H1 (cell line): ENCODE data around the gene FAM171A1. TPM values are rescaled to one million over a fixed set of nuclear protein-coding genes. Genes with fewer than 3 reads are reported as not detected.

Experiments used
- CTCF ChIA-PET: fragments of 300-600 bp; sonication (Branson Sonifier 250); formaldehyde crosslinking; loops from one replicate; lab custom pipeline; 2021; ENCODE audit not compliant: partially characterized antibody; lab: Charles Lee
- POLR2A ChIA-PET: fragments of 300-600 bp; sonication (Branson Sonifier 250); formaldehyde crosslinking; loops from one replicate; lab custom pipeline; 2021; ENCODE audit warnings: inconsistent platforms; ENCODE audit not compliant: partially characterized antibody; lab: Charles Lee
- DNase-seq, 2 experiments: peaks; one replicate each; pipeline versions ENCODE4 v3.0.0 to v3.0.0-alpha.2; 2010 to 2022; ENCODE audit warnings: low spot score in 2 of 2, low read depth in 1 of 2, mixed read lengths in 1 of 2
- FAIRE-seq: peaks from 2 replicates; lab custom pipeline; 2011; peaks lifted over from hg19 to GRCh38; lab: Jason Lieb, UNC
- H2AFZ ChIP-seq: 2 replicates; pipeline ENCODE4 v1.8.1; 2012; ENCODE audit warnings: low read length, inconsistent platforms
- H2AK5ac ChIP-seq: 2 replicates; pipeline ENCODE4 v1.6.1; 2013; ENCODE audit warnings: low read depth, low read length
- H2BK120ac ChIP-seq: replicated peaks from 2 replicates; pipeline ENCODE3; 2013; ENCODE audit warnings: low read depth, low read length, inconsistent platforms
- H2BK12ac ChIP-seq: 2 replicates; pipeline ENCODE4 v1.6.1; 2013; ENCODE audit warnings: low read depth, low read length
- H2BK15ac ChIP-seq: 2 replicates; pipeline ENCODE4 v1.6.1; 2013; ENCODE audit warnings: low read length
- H2BK20ac ChIP-seq: 2 replicates; pipeline ENCODE4 v1.6.1; 2013; ENCODE audit warnings: low read length
- H2BK5ac ChIP-seq: 2 replicates; pipeline ENCODE4 v1.6.1; 2013; ENCODE audit warnings: low read depth, low read length
- H3K14ac ChIP-seq: 2 replicates; pipeline ENCODE4 v1.6.1; 2013; ENCODE audit warnings: inconsistent platforms; ENCODE audit not compliant: insufficient read length
- H3K18ac ChIP-seq: 2 replicates; pipeline ENCODE4 v1.6.1; 2013; ENCODE audit warnings: low read length; ENCODE audit errors: extremely low read depth
- H3K23ac ChIP-seq: 2 replicates; pipeline ENCODE4 v1.6.1; 2013; ENCODE audit warnings: inconsistent platforms; ENCODE audit not compliant: insufficient read length
- H3K23me2 ChIP-seq: 2 replicates; pipeline ENCODE4 v1.6.1; 2013; ENCODE audit warnings: low read depth, low read length
- H3K27ac ChIP-seq: 2 replicates; pipeline ENCODE4 v1.6.1; 2011; ENCODE audit warnings: low read depth, low read length, inconsistent platforms
- H3K27me3 ChIP-seq, 4 experiments: replicated peaks in 1 of 4; 1 replicate in 1 of 4; 2 replicates in 3 of 4; pipeline versions ENCODE4 v1.6.1 to v1.8.1; 2011 to 2013; ENCODE audit warnings: low read length in 3 of 4, mild to moderate bottlenecking in 3 of 4, inconsistent platforms in 2 of 4, mixed read lengths in 2 of 4, moderate library complexity in 1 of 4; ENCODE audit not compliant: control insufficient read depth in 3 of 4, insufficient read depth in 3 of 4; ENCODE audit errors: extremely low read depth in 1 of 4
- H3K36me3 ChIP-seq, 4 experiments: 2 replicates each; pipeline versions ENCODE4 v1.6.1 to v1.8.1; 2011 to 2013; ENCODE audit warnings: mild to moderate bottlenecking in 4 of 4, low read length in 3 of 4, moderate library complexity in 2 of 4, control low read depth in 1 of 4, inconsistent platforms in 1 of 4; ENCODE audit not compliant: insufficient read depth in 4 of 4, control insufficient read depth in 2 of 4
- H3K4ac ChIP-seq: replicated peaks from 2 replicates; pipeline ENCODE3; 2013; ENCODE audit warnings: low read length, low read depth, mixed read lengths, inconsistent platforms; ENCODE audit not compliant: insufficient read length
- H3K4me1 ChIP-seq, 4 experiments: replicated peaks in 1 of 4; 1 replicate in 1 of 4; 2 replicates in 3 of 4; pipeline versions ENCODE4 v1.6.1 to v1.8.1; 2011 to 2013; ENCODE audit warnings: low read length in 3 of 4, inconsistent platforms in 2 of 4, mixed read lengths in 1 of 4; ENCODE audit not compliant: insufficient read depth in 4 of 4, control insufficient read depth in 3 of 4
- H3K4me2 ChIP-seq, 2 experiments: 2 replicates each; pipeline versions ENCODE4 v1.6.1 to v1.8.1; 2011 to 2013; ENCODE audit warnings: low read depth in 2 of 2, low read length in 2 of 2, control low read depth in 1 of 2, inconsistent platforms in 1 of 2, mild to moderate bottlenecking in 1 of 2; ENCODE audit not compliant: insufficient read depth in 1 of 2
- H3K4me3 ChIP-seq, 4 experiments: fragments of 200-600, 300-600 bp in 1 of 4; sonication (generic), shearing (Covaris generic), sonication (Bioruptor Twin) in 1 of 4; 2 replicates each; pipeline versions ENCODE4 v1.5.1 to v1.8.1; 2011 to 2016; ENCODE audit warnings: low read length in 4 of 4, low read depth in 3 of 4, control low read depth in 2 of 4, inconsistent platforms in 2 of 4, mild to moderate bottlenecking in 2 of 4, mixed read lengths in 1 of 4, moderate library complexity in 1 of 4; ENCODE audit not compliant: insufficient read depth in 2 of 4; ENCODE audit errors: extremely low read depth in 1 of 4
- H3K56ac ChIP-seq: replicated peaks from 2 replicates; pipeline ENCODE3; 2013; ENCODE audit warnings: low read depth, mild to moderate bottlenecking, mixed read lengths, low read length, inconsistent platforms; ENCODE audit not compliant: insufficient read length
- H3K79me1 ChIP-seq: 2 replicates; pipeline ENCODE4 v1.6.1; 2013; ENCODE audit warnings: low read depth, low read length, control low read depth
- H3K79me2 ChIP-seq, 2 experiments: 2 replicates each; pipeline versions ENCODE4 v1.6.1 to v1.8.1; 2012 to 2013; ENCODE audit warnings: low read length in 2 of 2, mild to moderate bottlenecking in 2 of 2, inconsistent platforms in 1 of 2; ENCODE audit not compliant: insufficient read depth in 2 of 2, control insufficient read depth in 1 of 2
- H3K9ac ChIP-seq, 4 experiments: replicated peaks in 1 of 4; 1 replicate in 1 of 4; 2 replicates in 3 of 4; pipeline versions ENCODE4 v1.6.1 to v1.8.1; 2011 to 2013; ENCODE audit warnings: low read depth in 3 of 4, low read length in 3 of 4, control low read depth in 2 of 4, mild to moderate bottlenecking in 2 of 4, moderate library complexity in 2 of 4, inconsistent platforms in 1 of 4; ENCODE audit errors: extremely low read depth in 1 of 4
- H3K9me3 ChIP-seq, 2 experiments: 2 replicates each; pipeline versions ENCODE4 v1.6.1 to v1.8.1; 2012 to 2013; ENCODE audit warnings: mild to moderate bottlenecking in 2 of 2, moderate library complexity in 2 of 2, control low read depth in 1 of 2, inconsistent platforms in 1 of 2, low read depth in 1 of 2, low read length in 1 of 2, mixed read lengths in 1 of 2; ENCODE audit not compliant: insufficient read depth in 2 of 2
- H4K20me1 ChIP-seq, 2 experiments: replicated peaks in 1 of 2; 2 replicates each; pipeline versions ENCODE3 to v1.8.1; 2011 to 2013; ENCODE audit warnings: inconsistent platforms in 2 of 2, low read length in 2 of 2, mild to moderate bottlenecking in 1 of 2; ENCODE audit not compliant: insufficient read depth in 2 of 2, control insufficient read depth in 1 of 2
- H4K5ac ChIP-seq: 2 replicates; pipeline ENCODE4 v1.6.1; 2013; ENCODE audit warnings: low read length, low read depth, mixed read lengths, inconsistent platforms; ENCODE audit not compliant: insufficient read length
- H4K8ac ChIP-seq: 2 replicates; pipeline ENCODE4 v1.8.0; 2013; ENCODE audit warnings: mild to moderate bottlenecking, moderate library complexity, low read length, inconsistent platforms; ENCODE audit not compliant: insufficient read depth; ENCODE audit errors: extremely low read depth
- H4K91ac ChIP-seq: replicated peaks from 2 replicates; pipeline ENCODE3; 2013; ENCODE audit warnings: low read length, mixed read lengths, inconsistent platforms; ENCODE audit not compliant: insufficient read length
- BRCA1 ChIP-seq: IDR thresholded peaks from 2 replicates; pipeline ENCODE4 v1.6.1; 2012; ENCODE audit warnings: low read depth, low read length, improper control_type of control experiment
- WGBS, 2 experiments: shearing (Covaris generic) in 1 of 2; methylation state at CpG; one replicate each; pipeline versions ENCODE4 v1.1.6 to v1.1.7; 2013 to 2015; ENCODE audit warnings: low lambda C conversion rate in 2 of 2, mixed read lengths in 2 of 2, inconsistent platforms in 1 of 2, low coverage in 1 of 2, missing lambda C conversion rate in 1 of 2; ENCODE audit not compliant: insufficient replicate concordance in 2 of 2, insufficient coverage in 1 of 2, insufficient read length in 1 of 2; ENCODE audit errors: extremely low coverage in 1 of 2, missing lambda C conversion rate in 1 of 2; 5-methylcytosine and 5-hydroxymethylcytosine counted together
- polyA plus RNA-seq, 7 experiments: library from polyadenylated mRNA; depleted of rRNA in 3 of 7; stranded (reverse) in 5 of 7; unstranded in 2 of 7; fragments of >200 nt in 5 of 7; fragments of 200-250 nt in 2 of 7; gene quantifications; 1 replicate in 5 of 7; 2 replicates in 1 of 7; 4 replicates in 1 of 7; pipeline versions ENCODE4 v1.2.1 to v1.2.3, GENCODE V29; 2011 to 2013; ENCODE audit warnings: missing spikeins in 2 of 7, mixed read lengths in 2 of 7
- total RNA-seq: library from RNA; stranded (reverse); fragmentation: NEBNext Ultra II Directional; extraction: Animal tissue kit (Norgen Biotek cat#: 25700); gene quantifications from 2 replicates; pipeline ENCODE4 v1.2.1, GENCODE V29; 2021

Gene FAM171A1
- total and polyA plus RNA-seq, 2 of the 8 experiments (the other 6 are each of a cell fraction or from before 2014, with no cell fraction given), result 26.6 to 42.1 TPM

- H4K5ac ChIP-seq, result no peak overlapping the region
- no peak overlapping the region for H3K18ac ChIP-seq
- no peak overlapping the region for H2BK15ac ChIP-seq
- H4K91ac ChIP-seq, result no peak overlapping the region
- H2BK120ac ChIP-seq, result no peak overlapping the region
- no peak overlapping the region for H3K9ac ChIP-seq
- peaks cover 0 to 2% of the 10 kb centered on the region in 2 experiments for H4K20me1 ChIP-seq
- no peak overlapping the region for H2AK5ac ChIP-seq
- peaks cover 2% of the 10 kb centered on the region; the same call in 1 of the 2 replicates for H3K79me1 ChIP-seq
- H3K4ac ChIP-seq, result no peak overlapping the region
- H3K9me3 ChIP-seq, result no peaks in the 10 kb centered on the region
- no peak for TF ChIP-seq BRCA1
- ChIA-PET CTCF (interaction anchor here (1.4 kb wide), 1 partner anchor 95 kb away, joined by 3 read pairs; no protein-coding TSS in a partner anchor), POLR2A (interaction anchor here (0.7 to 1.8 kb wide), 2 partner anchors 16 to 22 kb away, joined by 3 to 4 read pairs; no protein-coding TSS in a partner anchor)
- no peak overlapping the region for H3K27ac ChIP-seq
- DNase-seq (no peak), FAIRE-seq (no peak)
- H2BK5ac ChIP-seq, result no peak overlapping the region
- H3K27me3 ChIP-seq, result no peaks in the 10 kb centered on the region
- H3K79me2 ChIP-seq, result peaks cover 0 to 32% of the 10 kb centered on the region in 2 experiments; a peak in 3 of 4 replicates
- no peak overlapping the region for H4K8ac ChIP-seq
- no peak overlapping the region for H2BK20ac ChIP-seq
- no peak overlapping the region for H3K23ac ChIP-seq
- no peak overlapping the region for H2AFZ ChIP-seq
- WGBS, 2 experiments, result 86% methylated on average over 8 of the region's 8 CpGs; no CpG with 5 or more reads in 1 of the 2 experiments
- H3K56ac ChIP-seq, result no peak overlapping the region
- H3K14ac ChIP-seq, result no peak overlapping the region
- peaks cover 3% of the 10 kb centered on the region; the same call in 1 of the 2 replicates for H3K23me2 ChIP-seq
- H2BK12ac ChIP-seq, result no peak overlapping the region
- no peak overlapping the region for H3K4me2 ChIP-seq
- H3K36me3 ChIP-seq, result no peaks in the 10 kb centered on the region
- H3K4me1 ChIP-seq, result peaks cover 0 to 11% (median 6%) of the 10 kb centered on the region in 4 experiments; a peak in 5 of 7 replicates
- H3K4me3 ChIP-seq, result no peak overlapping the region
Measured at GRCh38 chr10:15346440-15347141, 24.5 kb downstream of the FAM171A1 start.
